Amygdala (tissue), 56 donors: ENCODE measurements around the gene APOC3.
"Not testable (repeated sequence)": the region's sequence is repeated elsewhere in the genome, so short reads cannot be mapped to it uniquely, and the experiment has no call there.

ENCODE experiments used
- DNase-seq, 56 donors: peaks; one replicate each; lab custom pipeline; 2025; lab: John Stamatoyannopoulos, UW

APOC3 gene

DNA sequence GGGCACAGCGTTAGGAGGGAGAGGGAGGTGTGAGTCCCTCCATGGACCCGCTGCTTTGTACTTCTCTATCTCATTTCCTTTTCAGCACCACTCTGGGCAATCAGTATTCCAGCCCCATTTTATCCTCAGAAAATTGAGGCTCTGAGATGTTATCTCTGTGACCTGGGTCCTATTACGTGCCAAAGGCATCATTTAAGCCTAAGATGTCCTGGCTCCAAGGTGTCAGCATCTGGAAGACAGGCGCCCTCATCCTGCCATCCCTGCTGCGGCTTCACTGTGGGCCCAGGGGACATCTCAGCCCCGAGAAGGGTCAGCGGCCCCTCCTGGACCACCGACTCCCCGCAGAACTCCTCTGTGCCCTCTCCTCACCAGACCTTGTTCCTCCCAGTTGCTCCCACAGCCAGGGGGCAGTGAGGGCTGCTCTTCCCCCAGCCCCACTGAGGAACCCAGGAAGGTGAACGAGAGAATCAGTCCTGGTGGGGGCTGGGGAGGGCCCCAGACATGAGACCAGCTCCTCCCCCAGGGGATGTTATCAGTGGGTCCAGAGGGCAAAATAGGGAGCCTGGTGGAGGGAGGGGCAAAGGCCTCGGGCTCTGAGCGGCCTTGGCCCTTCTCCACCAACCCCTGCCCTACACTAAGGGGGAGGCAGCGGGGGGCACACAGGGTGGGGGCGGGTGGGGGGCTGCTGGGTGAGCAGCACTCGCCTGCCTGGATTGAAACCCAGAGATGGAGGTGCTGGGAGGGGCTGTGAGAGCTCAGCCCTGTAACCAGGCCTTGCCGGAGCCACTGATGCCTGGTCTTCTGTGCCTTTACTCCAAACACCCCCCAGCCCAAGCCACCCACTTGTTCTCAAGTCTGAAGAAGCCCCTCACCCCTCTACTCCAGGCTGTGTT is 829 bp upstream of the APOC3 start:
- DNase-seq = no peak

DNA sequence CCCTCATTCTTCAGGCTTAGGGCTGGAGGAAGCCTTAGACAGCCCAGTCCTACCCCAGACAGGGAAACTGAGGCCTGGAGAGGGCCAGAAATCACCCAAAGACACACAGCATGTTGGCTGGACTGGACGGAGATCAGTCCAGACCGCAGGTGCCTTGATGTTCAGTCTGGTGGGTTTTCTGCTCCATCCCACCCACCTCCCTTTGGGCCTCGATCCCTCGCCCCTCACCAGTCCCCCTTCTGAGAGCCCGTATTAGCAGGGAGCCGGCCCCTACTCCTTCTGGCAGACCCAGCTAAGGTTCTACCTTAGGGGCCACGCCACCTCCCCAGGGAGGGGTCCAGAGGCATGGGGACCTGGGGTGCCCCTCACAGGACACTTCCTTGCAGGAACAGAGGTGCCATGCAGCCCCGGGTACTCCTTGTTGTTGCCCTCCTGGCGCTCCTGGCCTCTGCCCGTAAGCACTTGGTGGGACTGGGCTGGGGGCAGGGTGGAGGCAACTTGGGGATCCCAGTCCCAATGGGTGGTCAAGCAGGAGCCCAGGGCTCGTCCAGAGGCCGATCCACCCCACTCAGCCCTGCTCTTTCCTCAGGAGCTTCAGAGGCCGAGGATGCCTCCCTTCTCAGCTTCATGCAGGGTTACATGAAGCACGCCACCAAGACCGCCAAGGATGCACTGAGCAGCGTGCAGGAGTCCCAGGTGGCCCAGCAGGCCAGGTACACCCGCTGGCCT is 641 bp downstream of the APOC3 start:
- no peak for DNase-seq

DNA sequence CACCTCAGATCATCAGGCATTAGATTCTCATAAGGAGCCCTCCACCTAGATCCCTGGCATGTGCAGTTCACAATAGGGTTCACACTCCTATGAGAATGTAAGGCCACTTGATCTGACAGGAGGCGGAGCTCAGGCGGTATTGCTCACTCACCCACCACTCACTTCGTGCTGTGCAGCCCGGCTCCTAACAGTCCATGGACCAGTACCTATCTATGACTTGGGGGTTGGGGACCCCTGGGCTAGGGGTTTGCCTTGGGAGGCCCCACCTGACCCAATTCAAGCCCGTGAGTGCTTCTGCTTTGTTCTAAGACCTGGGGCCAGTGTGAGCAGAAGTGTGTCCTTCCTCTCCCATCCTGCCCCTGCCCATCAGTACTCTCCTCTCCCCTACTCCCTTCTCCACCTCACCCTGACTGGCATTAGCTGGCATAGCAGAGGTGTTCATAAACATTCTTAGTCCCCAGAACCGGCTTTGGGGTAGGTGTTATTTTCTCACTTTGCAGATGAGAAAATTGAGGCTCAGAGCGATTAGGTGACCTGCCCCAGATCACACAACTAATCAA is 2.2 kb downstream of the APOC3 start:
- no peak for DNase-seq

DNA sequence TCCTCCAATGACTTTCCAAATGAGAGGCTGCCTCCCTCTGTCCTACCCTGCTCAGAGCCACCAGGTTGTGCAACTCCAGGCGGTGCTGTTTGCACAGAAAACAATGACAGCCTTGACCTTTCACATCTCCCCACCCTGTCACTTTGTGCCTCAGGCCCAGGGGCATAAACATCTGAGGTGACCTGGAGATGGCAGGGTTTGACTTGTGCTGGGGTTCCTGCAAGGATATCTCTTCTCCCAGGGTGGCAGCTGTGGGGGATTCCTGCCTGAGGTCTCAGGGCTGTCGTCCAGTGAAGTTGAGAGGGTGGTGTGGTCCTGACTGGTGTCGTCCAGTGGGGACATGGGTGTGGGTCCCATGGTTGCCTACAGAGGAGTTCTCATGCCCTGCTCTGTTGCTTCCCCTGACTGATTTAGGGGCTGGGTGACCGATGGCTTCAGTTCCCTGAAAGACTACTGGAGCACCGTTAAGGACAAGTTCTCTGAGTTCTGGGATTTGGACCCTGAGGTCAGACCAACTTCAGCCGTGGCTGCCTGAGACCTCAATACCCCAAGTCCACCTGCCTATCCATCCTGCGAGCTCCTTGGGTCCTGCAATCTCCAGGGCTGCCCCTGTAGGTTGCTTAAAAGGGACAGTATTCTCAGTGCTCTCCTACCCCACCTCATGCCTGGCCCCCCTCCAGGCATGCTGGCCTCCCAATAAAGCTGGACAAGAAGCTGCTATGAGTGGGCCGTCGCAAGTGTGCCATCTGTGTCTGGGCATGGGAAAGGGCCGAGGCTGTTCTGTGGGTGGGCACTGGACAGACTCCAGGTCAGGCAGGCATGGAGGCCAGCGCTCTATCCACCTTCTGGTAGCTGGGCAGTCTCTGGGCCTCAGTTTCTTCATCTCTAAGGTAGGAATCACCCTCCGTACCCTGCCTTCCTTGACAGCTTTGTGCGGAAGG is 2.9 kb downstream of the APOC3 start:
- DNase-seq = no peak

DNA sequence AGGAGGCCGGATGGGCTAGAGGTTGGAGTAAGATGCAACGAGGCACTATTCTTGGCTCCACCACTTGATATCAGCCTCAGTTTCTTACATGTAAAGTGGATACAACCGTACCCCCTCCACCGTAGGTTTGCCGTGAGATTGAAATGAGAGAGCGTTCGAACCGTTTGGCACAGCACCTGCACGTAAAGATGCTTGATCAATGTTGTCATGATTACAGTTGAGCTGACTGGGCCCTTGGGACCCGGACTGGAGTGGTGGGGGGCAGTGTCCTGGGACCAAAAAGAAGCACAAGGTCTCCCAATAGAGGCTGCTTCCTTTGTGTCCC is 3.7 kb downstream of the APOC3 start:
- DNase-seq = no peak

DNA sequence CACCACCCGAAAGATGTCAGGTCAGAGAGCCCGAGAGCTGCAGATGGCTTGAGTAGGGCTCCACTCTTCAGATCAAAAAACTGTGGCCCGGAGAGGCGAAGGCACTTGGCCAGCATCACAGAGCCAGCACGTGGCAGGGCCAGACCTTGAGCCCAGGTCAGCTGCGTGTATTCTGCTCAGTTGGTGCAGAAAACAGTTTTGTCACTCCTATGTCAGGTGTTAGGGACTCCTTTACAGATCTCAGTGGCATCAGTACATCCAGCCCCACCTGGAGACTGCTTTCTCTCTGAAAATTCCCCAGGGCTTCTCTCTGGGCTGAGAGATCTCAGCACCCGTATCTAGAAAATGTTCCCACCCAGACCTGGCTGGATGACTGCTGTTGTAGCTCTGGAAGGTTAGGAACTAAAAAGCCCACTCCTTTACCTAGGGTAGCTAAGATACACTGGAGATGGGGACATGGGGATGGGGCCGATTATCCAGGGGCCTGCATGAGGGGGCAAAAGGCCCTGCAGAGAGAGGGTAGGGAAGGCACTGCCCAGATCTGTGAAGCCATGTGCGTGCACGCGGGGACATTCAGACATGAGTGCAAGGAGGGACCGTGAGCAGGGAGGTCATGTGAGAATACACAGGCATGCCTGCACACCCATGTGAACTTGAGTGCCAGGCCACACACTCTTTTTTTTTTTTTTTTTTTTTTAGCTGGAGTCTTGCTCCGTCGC is 4.3 kb downstream of the APOC3 start:
- no peak for DNase-seq

DNA sequence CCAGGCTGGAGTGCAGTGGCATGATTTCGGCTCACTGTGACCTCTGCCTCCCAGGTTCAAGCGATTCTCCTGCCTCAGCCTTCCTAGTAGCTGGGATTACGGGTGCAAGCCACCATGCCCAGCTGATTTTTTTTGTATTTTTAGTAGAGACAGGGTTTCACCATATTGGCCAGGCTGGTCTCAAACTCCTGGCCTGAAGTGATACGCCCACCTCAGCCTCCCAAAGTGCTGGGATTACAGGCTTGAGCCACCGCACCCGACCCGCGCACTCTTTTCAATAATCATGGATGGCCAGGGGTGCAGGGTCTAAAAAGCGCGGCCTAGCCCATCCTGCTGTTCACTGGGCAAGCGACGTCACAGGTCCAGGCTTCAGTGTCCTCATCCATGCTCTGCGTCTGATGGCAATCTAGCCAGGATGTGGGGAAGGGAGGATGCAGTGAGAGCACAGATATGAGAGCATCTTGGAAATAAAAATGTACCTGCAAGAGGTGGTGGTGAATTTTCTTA is 4.9 kb downstream of the APOC3 start:
- DNase-seq = not testable (repeated sequence)

DNA sequence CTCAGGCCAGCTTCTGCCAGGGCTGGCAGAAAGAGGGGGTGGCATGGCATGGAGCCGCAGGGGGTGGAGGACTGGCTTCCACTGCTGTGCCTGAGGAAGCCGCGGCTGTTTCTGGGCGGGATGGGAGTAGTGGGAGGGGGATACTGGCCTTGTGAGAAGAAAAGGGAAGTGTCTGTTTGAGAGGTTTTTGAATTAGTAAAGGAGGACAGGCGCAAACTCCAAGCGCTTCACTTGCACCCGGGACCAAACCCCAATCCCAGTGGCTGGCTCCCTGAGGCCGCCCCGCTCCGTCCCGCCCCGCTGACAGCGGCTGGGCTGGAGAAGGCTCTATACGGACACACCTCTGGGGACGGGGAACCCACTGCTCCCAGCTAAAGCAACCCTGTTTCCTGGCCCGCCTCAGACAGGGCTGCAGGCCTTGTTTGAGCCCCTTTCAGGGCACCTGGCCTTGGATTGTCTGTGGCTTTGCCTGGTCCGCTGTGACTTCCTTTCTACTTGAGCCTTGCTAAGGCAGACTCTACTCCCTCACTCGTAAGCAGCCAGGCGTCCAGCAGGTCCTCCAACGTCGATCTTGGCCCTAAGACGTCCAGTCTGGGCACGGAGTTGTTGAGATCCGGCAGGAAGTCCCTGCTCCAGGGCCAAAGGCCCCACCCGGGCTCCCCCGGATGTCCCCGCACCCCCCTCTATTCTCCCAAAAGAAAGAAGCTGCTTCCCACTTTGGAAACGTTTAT is 5.5 kb downstream of the APOC3 start:
- peak in 1 of 56 donors; percentile 64 for DNase-seq

DNA sequence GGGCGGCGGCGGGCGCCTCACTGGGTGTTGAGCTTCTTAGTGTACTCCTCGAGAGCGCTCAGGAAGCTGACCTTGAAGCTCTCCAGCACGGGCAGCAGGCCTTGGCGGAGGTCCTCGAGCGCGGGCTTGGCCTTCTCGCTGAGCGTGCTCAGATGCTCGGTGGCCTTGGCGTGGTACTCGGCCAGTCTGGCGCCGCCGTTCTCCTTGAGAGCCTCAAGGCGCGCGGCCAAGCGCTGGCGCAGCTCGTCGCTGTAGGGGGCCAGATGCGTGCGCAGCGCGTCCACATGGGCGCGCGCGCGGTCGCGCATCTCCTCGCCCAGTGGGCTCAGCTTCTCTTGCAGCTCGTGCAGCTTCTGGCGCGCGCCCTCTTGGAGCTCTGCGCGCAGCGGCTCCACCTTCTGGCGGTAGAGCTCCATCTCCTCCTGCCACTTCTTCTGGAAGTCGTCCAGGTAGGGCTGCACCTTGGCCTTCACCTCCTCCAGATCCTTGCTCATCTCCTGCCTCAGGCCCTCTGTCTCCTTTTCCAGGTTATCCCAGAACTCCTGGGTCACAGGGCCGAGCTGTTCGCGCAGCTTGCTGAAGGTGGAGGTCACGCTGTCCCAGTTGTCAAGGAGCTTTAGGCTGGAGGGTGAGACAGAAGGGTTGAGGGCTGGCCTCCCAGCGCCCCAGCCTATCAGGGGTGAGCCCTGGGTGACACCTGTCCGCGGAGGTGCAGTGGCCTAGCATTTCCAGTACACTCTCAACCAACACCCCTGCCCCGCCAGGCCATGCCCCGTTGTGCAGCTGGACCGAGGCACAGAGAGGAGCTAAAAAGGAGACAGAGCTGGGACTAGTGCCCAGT is 6.3 kb downstream of the APOC3 start:
- DNase-seq = peak; percentile 18 to 93 (median 78)

DNA sequence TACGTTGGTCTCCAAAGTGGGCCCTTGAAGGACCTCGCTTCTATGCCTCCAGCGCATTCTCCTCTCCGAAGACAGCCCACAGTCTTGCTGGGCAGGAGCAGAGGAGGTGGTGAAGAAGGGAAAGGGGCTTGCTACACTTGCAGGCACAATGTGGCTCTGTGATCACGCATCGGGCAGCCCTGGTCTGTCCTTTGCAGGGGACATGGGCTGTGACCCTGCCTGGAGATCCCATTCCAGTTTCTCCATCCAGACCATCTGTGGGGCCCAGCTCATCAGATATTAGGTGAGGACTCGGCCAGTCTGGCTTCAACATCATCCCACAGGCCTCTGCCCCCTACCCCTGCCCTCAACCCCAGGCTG is 6.9 kb downstream of the APOC3 start:
- no peak for DNase-seq

DNA sequence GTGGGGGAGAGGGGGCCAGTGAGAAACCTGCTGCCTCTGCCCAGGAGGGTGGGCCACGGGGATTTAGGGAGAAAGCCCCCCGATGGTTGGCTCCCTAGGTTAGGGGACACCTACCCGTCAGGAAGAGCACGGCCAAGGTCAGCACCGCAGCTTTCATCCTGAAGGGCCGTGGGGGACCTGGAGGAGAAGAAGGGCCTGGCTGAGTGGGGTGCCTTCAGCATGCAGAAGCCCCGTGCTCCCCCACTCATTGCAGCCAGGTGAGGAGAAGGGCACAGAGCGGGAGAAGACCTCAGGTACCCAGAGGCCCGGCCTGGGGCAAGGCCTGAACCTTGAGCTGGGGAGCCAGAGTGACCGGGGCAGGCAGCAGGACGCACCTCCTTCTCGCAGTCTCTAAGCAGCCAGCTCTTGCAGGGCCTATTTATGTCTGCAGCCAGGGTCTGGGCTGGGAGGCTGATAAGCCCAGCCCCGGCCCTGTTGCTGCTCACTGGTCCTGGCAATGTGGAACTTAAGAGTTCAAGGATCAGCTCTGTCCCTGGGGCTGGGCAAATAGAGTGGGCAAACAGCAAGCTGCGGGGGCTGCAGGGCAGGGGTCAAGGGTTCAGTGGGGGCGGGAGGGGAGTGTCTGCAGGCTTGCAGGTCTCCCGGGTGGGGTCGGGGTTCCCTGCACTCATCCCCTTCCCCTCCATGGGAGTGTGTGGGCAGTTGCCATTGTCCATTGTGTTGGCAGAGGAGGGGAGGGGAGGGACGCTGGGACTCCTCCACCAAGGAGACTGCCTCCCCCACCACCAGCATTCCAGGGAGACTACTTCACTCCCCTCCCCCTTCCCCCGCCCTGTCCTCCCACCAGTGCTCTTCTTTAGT is 7.8 kb downstream of the APOC3 start, which contains the start of gene APOA1:
TSS of gene APOA1 (minus strand) at position 392 of the 861 bp plus-strand sequence. CDS start at position 157, 235 bp downstream.
- DNase-seq = peak in 1 of 56 donors; percentile 30

DNA sequence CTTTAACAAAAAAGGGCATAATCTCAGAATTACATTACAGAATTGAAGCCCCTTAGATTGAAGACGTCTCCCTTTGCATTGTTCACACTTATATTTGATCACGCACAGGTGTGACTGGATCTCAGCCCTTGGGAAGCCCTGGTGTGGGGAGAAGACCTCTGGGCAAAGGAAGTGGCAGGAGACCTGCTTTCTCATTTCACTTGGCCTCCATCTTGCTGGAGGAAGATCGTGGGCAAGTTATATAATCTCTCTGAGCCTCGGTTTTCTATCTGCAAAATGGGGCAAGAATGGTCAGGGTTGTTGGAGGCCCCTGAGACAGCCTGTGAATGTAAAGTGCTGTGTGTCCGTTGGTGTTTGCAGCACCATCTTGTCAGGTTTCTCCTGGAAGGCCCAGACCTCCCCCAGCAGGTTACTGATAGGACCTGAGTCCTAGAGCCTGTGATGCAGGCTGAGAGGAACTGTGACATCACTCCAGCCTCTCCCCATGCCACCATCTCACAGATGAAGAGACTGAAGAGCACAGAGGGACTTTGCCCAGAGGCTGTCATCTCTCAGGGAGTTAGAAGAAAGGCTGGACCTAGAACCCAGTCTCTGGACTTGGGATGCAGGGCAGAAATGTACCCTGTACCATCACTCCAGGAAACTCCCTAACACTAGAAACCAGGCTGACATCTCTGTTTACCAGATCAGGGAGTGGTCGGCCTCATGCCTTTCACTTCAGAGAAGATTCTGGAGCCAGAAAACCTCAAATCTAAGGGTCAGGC is 8.8 kb downstream of the APOC3 start:
- no peak for DNase-seq

DNA sequence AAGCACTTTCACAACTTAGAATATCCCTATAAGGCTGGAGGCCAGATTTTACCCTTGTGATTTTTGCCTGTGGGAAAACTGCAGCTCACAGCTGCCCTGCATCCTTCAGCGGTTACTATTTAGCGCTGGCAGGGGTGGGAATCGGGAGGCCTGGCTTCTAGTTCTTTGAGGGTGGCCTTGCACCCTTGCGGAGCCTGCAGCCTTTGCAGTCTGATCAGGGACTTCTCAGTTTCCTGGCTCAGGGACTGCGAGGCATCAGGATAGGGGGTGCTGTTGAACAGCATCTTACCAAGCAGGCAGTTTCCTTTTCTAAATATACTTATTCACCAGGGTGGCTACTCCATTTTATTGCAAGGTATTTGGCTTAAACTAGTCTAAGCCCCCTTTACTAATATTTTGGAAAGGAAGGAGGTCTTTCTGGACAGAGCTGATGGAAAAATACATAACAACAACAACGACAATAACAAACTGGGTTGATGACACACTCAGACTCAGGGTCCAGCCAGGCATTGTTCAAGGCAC is 10.6 kb downstream of the APOC3 start:
- DNase-seq = peak in 11 of 56 donors; percentile 6 to 44 (median 16)

DNA sequence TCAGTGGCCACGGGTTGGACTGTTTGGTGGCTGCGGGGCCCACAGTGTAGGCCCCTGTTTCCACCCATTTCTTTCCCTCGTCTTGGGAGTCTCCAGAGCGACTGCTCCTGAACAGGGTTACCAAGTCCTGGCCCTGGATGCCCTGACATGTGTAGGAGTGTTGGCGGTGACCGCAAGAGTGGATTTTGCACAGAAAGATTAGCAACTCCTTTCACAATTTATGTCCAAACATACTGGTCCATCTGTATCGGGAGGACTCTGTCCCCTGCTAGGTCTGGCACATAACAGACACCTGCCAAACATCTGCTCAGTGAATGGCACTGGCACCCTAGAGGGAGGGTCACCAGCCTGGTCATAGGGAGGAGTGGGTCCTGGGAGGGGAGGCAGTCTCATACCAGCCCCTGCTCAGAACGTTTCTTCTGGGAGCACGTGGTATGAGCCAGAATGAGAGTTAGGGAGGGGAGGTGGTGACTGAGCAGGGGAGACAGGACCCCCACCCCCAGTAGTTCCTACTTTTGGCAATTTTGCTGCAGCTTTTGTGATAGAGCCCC is 11.1 kb downstream of the APOC3 start:
- DNase-seq = no peak

DNA sequence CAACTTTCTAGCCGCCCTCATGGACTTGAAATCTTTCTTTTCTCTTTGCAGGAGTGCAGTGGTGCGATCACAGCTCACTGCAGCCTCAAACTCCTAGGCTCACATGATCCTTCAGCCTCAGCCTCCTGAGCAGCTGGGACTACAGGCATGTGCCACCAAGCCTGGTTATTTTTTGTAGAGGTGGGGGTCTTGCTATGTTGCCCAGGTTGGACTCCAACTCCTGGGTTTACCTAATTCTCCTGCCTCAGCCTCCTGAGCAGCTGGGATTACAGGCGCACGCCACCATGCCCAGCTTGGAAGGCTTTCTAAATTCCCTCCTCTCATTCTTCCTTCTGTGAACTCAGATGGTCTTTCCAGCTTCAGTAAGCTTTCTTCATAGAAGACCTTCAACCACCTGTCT is 12.4 kb downstream of the APOC3 start:
- DNase-seq = no peak

DNA sequence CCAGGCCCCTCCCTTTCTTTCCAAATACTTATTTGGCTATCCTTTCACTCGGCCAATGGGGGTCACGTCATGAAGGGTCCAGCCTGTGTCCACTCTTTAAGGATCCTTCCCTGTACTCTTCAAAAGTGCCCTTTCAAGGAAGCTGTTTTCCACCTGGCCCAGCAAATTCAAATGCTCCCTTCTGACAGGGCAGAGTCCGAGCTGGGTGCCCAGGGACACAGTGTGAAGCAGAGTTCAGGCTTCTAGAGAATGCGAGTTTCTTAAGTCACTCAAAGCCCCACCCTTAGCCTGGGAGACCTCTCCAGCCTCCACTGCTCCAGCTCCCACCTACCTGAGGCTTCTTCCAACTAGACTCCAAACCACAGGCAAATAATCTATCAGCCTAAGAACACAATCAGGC is 13.2 kb downstream of the APOC3 start:
- no peak for DNase-seq
